PC-3 (cell line): ENCODE data around the gene BICRA.

Source experiments
- CTCF ChIP-seq: fragments of 300-600 bp; sonication (generic); conservative IDR thresholded peaks from 2 replicates; pipeline ENCODE4 v1.5.1; 2017; ENCODE audit warnings: antibody characterized with exemption, low read depth, mild to moderate bottlenecking, low read length
- EZH2 ChIP-seq: fragments of 300-600 bp; sonication (generic); IDR thresholded peaks from one replicate; pipeline ENCODE4 v1.6.1; 2017; ENCODE audit warnings: antibody characterized with exemption, mild to moderate bottlenecking, low read length; ENCODE audit not compliant: unreplicated experiment

GRCh38 chr19:47598407-47599349 is 10.3 kb upstream of the BICRA start:
- TF ChIP-seq CTCF (no peak), EZH2 (no peak)
